HepG2 (cell line): ENCODE data around the gene SCUBE1. TPM values are rescaled to one million over a fixed set of nuclear protein-coding genes. Genes with fewer than 3 reads are reported as not detected.

Source experiments
- ATAC-seq: fragments of 200-7000 bp; cut with Tn5 transposase; 3 replicates; pipeline ENCODE4 v1.9.1; 2020; ENCODE audit warnings: mild to moderate bottlenecking, moderate library complexity
- BruUV-seq: library from RNA; stranded (reverse); fragments of 400-500 nt; replicated peaks from 2 replicates; lab custom pipeline; 2021; lab: Mats Ljungman, UMichigan
- CTCF ChIA-PET: fragments of 300-600 bp; formaldehyde crosslinking; extraction: SDS; loops from one replicate; lab custom pipeline; 2021; ENCODE audit warnings: low total read pairs, inconsistent platforms, low intra/inter-chr PET ratio; lab: Yijun Ruan, JAX
- POLR2A ChIA-PET: fragments of 350-600 bp; sonication (Branson Sonifier 250); formaldehyde crosslinking; loops from one replicate; lab custom pipeline; 2020; ENCODE audit warnings: antibody characterized with exemption, inconsistent platforms; lab: Yijun Ruan, JAX
- DNase-seq: peaks from one replicate; pipeline ENCODE4 v3.0.0-alpha.2; 2015; ENCODE audit warnings: low spot score
- FAIRE-seq: peaks from 3 replicates; lab custom pipeline; 2011; peaks lifted over from hg19 to GRCh38; lab: Jason Lieb, UNC
- H2AFZ ChIP-seq: one replicate; pipeline ENCODE4 v1.6.1; 2011; ENCODE audit warnings: low read length, inconsistent platforms
- H3K27ac ChIP-seq: fragments of 300-600 bp; 3 replicates; pipeline ENCODE4 v1.8.0; 2011; ENCODE audit warnings: mixed run types, mild to moderate bottlenecking, mixed read lengths, low read length, inconsistent platforms; ENCODE audit not compliant: insufficient read depth; ENCODE audit errors: extremely low read length
- H3K27me3 ChIP-seq, 2 experiments: fragments of 200-600 bp in 1 of 2; 2 replicates in 1 of 2; 3 replicates in 1 of 2; pipeline versions ENCODE4 v1.6.0 to v1.8.0; 2011; ENCODE audit warnings: low read length in 2 of 2, mild to moderate bottlenecking in 2 of 2, moderate library complexity in 2 of 2, inconsistent platforms in 1 of 2; ENCODE audit not compliant: insufficient read depth in 2 of 2, control insufficient read depth in 1 of 2
- H3K36me3 ChIP-seq, 2 experiments: fragments of 200-600 bp in 1 of 2; replicated peaks in 1 of 2; 2 replicates in 1 of 2; 3 replicates in 1 of 2; pipeline versions ENCODE4 v1.5.1 to v1.8.0; 2011; ENCODE audit warnings: low read length in 2 of 2, inconsistent platforms in 1 of 2; ENCODE audit not compliant: insufficient read depth in 2 of 2, control insufficient read depth in 1 of 2
- H3K4me1 ChIP-seq: 2 replicates; pipeline ENCODE4 v1.5.1; 2012; ENCODE audit warnings: low read length, inconsistent platforms; ENCODE audit not compliant: insufficient read depth
- H3K4me2 ChIP-seq: 2 replicates; pipeline ENCODE4 v1.6.0; 2011; ENCODE audit warnings: low read depth, low read length, inconsistent platforms
- H3K4me3 ChIP-seq, 3 experiments: fragments of 200-600 bp in 1 of 3; sonication (generic), shearing (Covaris generic) in 1 of 3; replicated peaks in 1 of 3; 2 replicates each; pipeline ENCODE4 v1.5.1; 2011 to 2016; ENCODE audit warnings: low read length in 3 of 3, inconsistent platforms in 2 of 3, low read depth in 2 of 3, mild to moderate bottlenecking in 2 of 3, control low read depth in 1 of 3, mixed read lengths in 1 of 3; ENCODE audit not compliant: insufficient read depth in 1 of 3
- H3K79me2 ChIP-seq: one replicate; pipeline ENCODE4 v1.6.1; 2011; ENCODE audit warnings: low read length, inconsistent platforms; ENCODE audit not compliant: insufficient read depth
- H3K9ac ChIP-seq: 2 replicates; pipeline ENCODE4 v1.6.0; 2011; ENCODE audit warnings: mild to moderate bottlenecking, low read depth, low read length, inconsistent platforms; ENCODE audit not compliant: insufficient read depth
- H3K9me3 ChIP-seq: 2 replicates; pipeline ENCODE4 v1.5.1; 2012; ENCODE audit warnings: mild to moderate bottlenecking, low read length
- H4K20me1 ChIP-seq: 2 replicates; pipeline ENCODE4 v1.6.0; 2011; ENCODE audit warnings: inconsistent platforms, mild to moderate bottlenecking, low read length, moderate library complexity; ENCODE audit not compliant: insufficient read depth
- CENPT ChIP-seq: sonication (generic); formaldehyde crosslinking; IDR thresholded peaks from 2 replicates; pipeline ENCODE4 v1.8.0; 2022; ENCODE audit warnings: low read depth, mild to moderate bottlenecking, moderate library complexity, missing genetic modification reagents
- HDAC2 ChIP-seq: sonication (generic); formaldehyde crosslinking; IDR thresholded peaks from 2 replicates; pipeline ENCODE4 v1.4.0; 2020; ENCODE audit warnings: missing genetic modification reagents
- ISL2 ChIP-seq: sonication (generic); formaldehyde crosslinking; IDR thresholded peaks from 2 replicates; pipeline ENCODE4 v1.5.0; 2020; ENCODE audit warnings: missing genetic modification reagents
- MED1 ChIP-seq: sonication (generic); formaldehyde crosslinking; IDR thresholded peaks from 2 replicates; pipeline ENCODE4 v1.4.0; 2020; ENCODE audit warnings: missing genetic modification reagents
- MXD1 ChIP-seq: sonication (generic); formaldehyde crosslinking; IDR thresholded peaks from 2 replicates; pipeline ENCODE4 v1.4.0; 2020; ENCODE audit warnings: mild to moderate bottlenecking, missing genetic modification reagents
- ZBTB33 ChIP-seq: sonication (generic); formaldehyde crosslinking; IDR thresholded peaks from 2 replicates; pipeline ENCODE4 v1.4.0; 2020; ENCODE audit warnings: missing genetic modification reagents
- ZFP82 ChIP-seq: sonication (generic); formaldehyde crosslinking; IDR thresholded peaks from 2 replicates; pipeline ENCODE4 v1.5.1; 2020; ENCODE audit warnings: mild to moderate bottlenecking, missing genetic modification reagents, borderline replicate concordance
- WGBS: methylation state at CpG from one replicate; pipeline ENCODE4 v1.1.6; 2017; ENCODE audit warnings: low lambda C conversion rate; 5-methylcytosine and 5-hydroxymethylcytosine counted together
- in situ Hi-C: cut with HindIII; loops from 2 replicates; pipeline ENCODE4 v1.10.0; 2017; ENCODE audit warnings: low pct_unique_long_range_greater_than_20kb; ENCODE audit not compliant: extremely low pct_ligation_motif_present
- intact Hi-C: fragments of 100-400 bp; cut with micrococcal nuclease; formaldehyde crosslinking; loops from one replicate; pipeline ENCODE4 v1.10.0; 2022; ENCODE audit not compliant: unreplicated experiment
- polyA plus RNA-seq, 8 experiments: library from polyadenylated mRNA; depleted of rRNA in 3 of 8; stranded (reverse) in 7 of 8; unstranded in 1 of 8; fragments of >200 nt; fragmentation: Illumina TruSeq in 4 of 8; extraction: Trizol in 4 of 8; gene quantifications; 2 replicates each; pipeline versions ENCODE4 v1.2.1 to v1.2.3, GENCODE V29; 2011 to 2016; ENCODE audit warnings: low read depth in 4 of 8, missing spikeins in 1 of 8, mixed read lengths in 1 of 8; ENCODE audit not compliant: insufficient read depth in 1 of 8
- total RNA-seq, 5 experiments: library from RNA; depleted of rRNA; stranded (reverse); fragments of >200 nt; fragmentation: Illumina TruSeq; extraction: Trizol; gene quantifications; 2 replicates each; pipeline ENCODE4 v1.2.3, GENCODE V29; 2016; ENCODE audit warnings: low read depth in 1 of 5

The SCUBE1 gene
- total and polyA plus RNA-seq, 2 of the 13 experiments (the other 11 are each of a cell fraction or from before 2014, with no cell fraction given), result under 0.01 to 0.05 TPM

- TF ChIP-seq ISL2 (CRISPR knock-in tag) (no peak), CENPT (no peak)
Measured at GRCh38 chr22:43159484-43160178, 183.5 kb downstream of the SCUBE1 start (continued).

GRCh38 chr22:43158778-43159483 lies 184.2 kb downstream of the SCUBE1 start:
- 39% methylated on average over 4 of the region's 24 CpGs for WGBS
- Histone ChIP-seq H3K9ac (no peak overlapping the region), H3K4me1 (peaks cover 24% of the 10 kb centered on the region), H3K79me2 (no peaks in the 10 kb centered on the region), H3K9me3 (no peaks in the 10 kb centered on the region), H3K27me3 (peaks cover 8 to 20% of the 10 kb centered on the region in 2 experiments; a peak in 4 of 5 replicates), H3K4me3 (no peak overlapping the region), H3K36me3 (no peaks in the 10 kb centered on the region), H3K4me2 (no peak overlapping the region), H3K27ac (no peak overlapping the region), H2AFZ (no peak overlapping the region), H4K20me1 (no peaks in the 10 kb centered on the region)
- CTCF ChIA-PET, result no interaction called here
- FAIRE-seq, result no peak
- no TSS peak for BruUV-seq
- no peak for ATAC-seq
- no peak for DNase-seq
- TF ChIP-seq MED1 (CRISPR knock-in tag) (no peak), ZFP82 (no peak), HDAC2 (no peak), MXD1 (CRISPR knock-in tag) (no peak), ZBTB33 (CRISPR knock-in tag) (no peak)
- intact Hi-C loops, result no loop called here
- POLR2A ChIA-PET, result interaction anchor here (1.6 kb wide), 1 partner anchor 21 kb away, joined by 3 read pairs; no protein-coding TSS in a partner anchor
- in situ Hi-C loops, result no loop called here
